ENCODE results near the gene INSM1.
A peak's percentile ranks its signal among the peaks of the same experiment; 100 is the strongest.

INSM1 gene

GRCh38 chr20:20395087-20395486 lies 27.2 kb downstream of the INSM1 start:
- no peak for DNase-seq

- peak; percentile 88 for DNase-seq
Measured at GRCh38 chr20:20395903-20396568, 28.1 kb downstream of the INSM1 start.

- DNase-seq: peak; percentile 37
Measured at GRCh38 chr20:20396794-20397193, 28.9 kb downstream of the INSM1 start.

- DNase-seq: no peak
Measured at GRCh38 chr20:20398123-20398522, 30.2 kb downstream of the INSM1 start.

- no peak for DNase-seq
Measured at GRCh38 chr20:20399531-20400500, 31.9 kb downstream of the INSM1 start.

GRCh38 chr20:20401991-20402390 lies 34.1 kb downstream of the INSM1 start:
- no peak for DNase-seq

GRCh38 chr20:20404633-20405032 lies 36.7 kb downstream of the INSM1 start:
- no peak for DNase-seq

GRCh38 chr20:20405623-20406022 lies 37.7 kb downstream of the INSM1 start:
- peak; percentile 82 for DNase-seq

- DNase-seq: no peak
Measured at GRCh38 chr20:20406306-20406705, 38.4 kb downstream of the INSM1 start.

GRCh38 chr20:20407891-20408805 lies 40.2 kb downstream of the INSM1 start:
- peak; percentile 82 for DNase-seq

- DNase-seq: no peak
Measured at GRCh38 chr20:20409331-20409730, 41.4 kb downstream of the INSM1 start.

GRCh38 chr20:20410678-20411077 lies 42.8 kb downstream of the INSM1 start:
- peak; percentile 92 for DNase-seq

GRCh38 chr20:20411402-20411801 lies 43.5 kb downstream of the INSM1 start:
- peak; percentile 36 for DNase-seq

- peak; percentile 50 for DNase-seq
Measured at GRCh38 chr20:20411836-20412235, 43.9 kb downstream of the INSM1 start.

GRCh38 chr20:20412750-20413149 lies 44.8 kb downstream of the INSM1 start:
- no peak for DNase-seq

GRCh38 chr20:20413810-20414281 lies 45.9 kb downstream of the INSM1 start:
- DNase-seq: no peak

GRCh38 chr20:20414640-20415220 lies 46.8 kb downstream of the INSM1 start:
- no peak for DNase-seq

GRCh38 chr20:20415321-20415720 lies 47.4 kb downstream of the INSM1 start:
- no peak for DNase-seq

GRCh38 chr20:20417876-20418676 lies 50.2 kb downstream of the INSM1 start:
- DNase-seq: no peak

Data from NCI-H2171 (cell line).